Progenitor cell of endocrine pancreas (in vitro differentiated cells): ENCODE measurements around the gene LDLRAP1. TPM values are rescaled to one million over a fixed set of nuclear protein-coding genes. Genes with fewer than 3 reads are reported as not detected.

ENCODE experiments used
- DNase-seq: peaks from one replicate; pipeline ENCODE4 v3.0.0; 2021; ENCODE audit warnings: low spot score; ENCODE audit not compliant: unreplicated experiment
- H3K27ac Mint-ChIP-seq: 2 replicates; pipeline ENCODE4 v1.8.0; 2021; ENCODE audit warnings: mild to moderate bottlenecking, moderate library complexity, mixed read lengths
- H3K27me3 Mint-ChIP-seq: 2 replicates; pipeline ENCODE4 v1.8.0; 2021; ENCODE audit warnings: mixed read lengths
- H3K36me3 Mint-ChIP-seq: 2 replicates; pipeline ENCODE4 v1.8.0; 2022; ENCODE audit warnings: mixed read lengths; ENCODE audit not compliant: insufficient read depth
- H3K4me1 Mint-ChIP-seq: 2 replicates; pipeline ENCODE4 v1.8.0; 2021; ENCODE audit warnings: low read depth, mixed read lengths
- H3K4me3 Mint-ChIP-seq: 2 replicates; pipeline ENCODE4 v1.8.0; 2021; ENCODE audit warnings: low read depth, mild to moderate bottlenecking, moderate library complexity, mixed read lengths
- H3K9me3 Mint-ChIP-seq: 2 replicates; pipeline ENCODE4 v1.8.0; 2021; ENCODE audit warnings: low read depth, mixed read lengths
- CTCF ChIP-seq: fragments of 200-600 bp; sonication (generic); IDR thresholded peaks from one replicate; pipeline ENCODE4 v1.5.0; 2021; ENCODE audit warnings: antibody characterized with exemption, mild to moderate bottlenecking; ENCODE audit not compliant: unreplicated experiment
- total RNA-seq: library from RNA; stranded (reverse); gene quantifications from 2 replicates; pipeline ENCODE4 v1.2.1, GENCODE V29; 2021

Gene LDLRAP1
- total RNA-seq, 1 donor from 2014 or later = 12.7 TPM

GRCh38 chr1:25522031-25522655 is 21.3 kb upstream of the LDLRAP1 start:
- no peaks in the 10 kb centered on the region for H3K36me3 Mint-ChIP-seq
- DNase-seq = no peak
- H3K27ac Mint-ChIP-seq = no peak overlapping the region
- H3K9me3 Mint-ChIP-seq = peaks cover 11% of the 10 kb centered on the region
- TF ChIP-seq CTCF = no peak
- H3K4me3 Mint-ChIP-seq = no peak overlapping the region
- peaks cover 5% of the 10 kb centered on the region for H3K4me1 Mint-ChIP-seq
- H3K27me3 Mint-ChIP-seq = no peaks in the 10 kb centered on the region

GRCh38 chr1:25523542-25523941 is 19.9 kb upstream of the LDLRAP1 start:
- H3K4me3 Mint-ChIP-seq = no peak overlapping the region
- H3K27me3 Mint-ChIP-seq = no peaks in the 10 kb centered on the region
- no peak for TF ChIP-seq CTCF
- no peak overlapping the region for H3K27ac Mint-ChIP-seq
- DNase-seq = no peak
- H3K4me1 Mint-ChIP-seq = peaks cover 5% of the 10 kb centered on the region
- no peaks in the 10 kb centered on the region for H3K36me3 Mint-ChIP-seq
- peaks cover 11% of the 10 kb centered on the region for H3K9me3 Mint-ChIP-seq

GRCh38 chr1:25524568-25525360 is 18.6 kb upstream of the LDLRAP1 start:
- no peak for DNase-seq
- no peaks in the 10 kb centered on the region for H3K36me3 Mint-ChIP-seq
- no peaks in the 10 kb centered on the region for H3K27me3 Mint-ChIP-seq
- peaks cover 5% of the 10 kb centered on the region for H3K4me1 Mint-ChIP-seq
- peak overlapping the region; percentile 56 for H3K27ac Mint-ChIP-seq
- no peak for TF ChIP-seq CTCF
- peaks cover 11% of the 10 kb centered on the region for H3K9me3 Mint-ChIP-seq
- H3K4me3 Mint-ChIP-seq = no peak overlapping the region

GRCh38 chr1:25525361-25525688 is 18.1 kb upstream of the LDLRAP1 start:
- TF ChIP-seq CTCF = no peak
- no peak for DNase-seq

GRCh38 chr1:25526753-25527152 is 16.7 kb upstream of the LDLRAP1 start:
- TF ChIP-seq CTCF = no peak
- Mint-ChIP-seq H3K36me3 (no peaks in the 10 kb centered on the region), H3K4me1 (peaks cover 5% of the 10 kb centered on the region), H3K27ac (no peak overlapping the region), H3K27me3 (no peaks in the 10 kb centered on the region), H3K4me3 (no peak overlapping the region), H3K9me3 (peaks cover 11% of the 10 kb centered on the region)
- DNase-seq = no peak

More at GRCh38 chr1:25525361-25525688, 18.1 kb upstream of the LDLRAP1 start:
- Mint-ChIP-seq H3K9me3 (peaks cover 11% of the 10 kb centered on the region), H3K4me1 (peaks cover 5% of the 10 kb centered on the region), H3K27me3 (no peaks in the 10 kb centered on the region), H3K36me3 (no peaks in the 10 kb centered on the region), H3K4me3 (no peak overlapping the region), H3K27ac (no peak overlapping the region)
